Ascending aorta (tissue), 2 donors: ENCODE results near the gene TACR2. TPM values are rescaled to one million over a fixed set of nuclear protein-coding genes. Genes with fewer than 3 reads are reported as not detected.

ENCODE experiments used
- DNase-seq, 2 donors: peaks; one replicate each; pipeline ENCODE4 v3.0.0-alpha.2; 2019; ENCODE audit warnings: low spot score in 2 of 2
- H3K27ac ChIP-seq, 2 donors: fragments of 200-600 bp; sonication (generic); one replicate each; pipeline ENCODE4 v1.5.1; 2016 to 2017; ENCODE audit warnings: mild to moderate bottlenecking in 1 of 2
- H3K27me3 ChIP-seq: fragments of 200-600 bp; sonication (generic); one replicate; pipeline ENCODE4 v1.5.1; 2017
- H3K36me3 ChIP-seq, 2 donors: fragments of 200-600 bp; sonication (generic); one replicate each; pipeline ENCODE4 v1.5.1; 2016
- H3K4me1 ChIP-seq, 2 donors: fragments of 200-600 bp; sonication (generic); one replicate each; pipeline ENCODE4 v1.5.1; 2016 to 2017; ENCODE audit warnings: mild to moderate bottlenecking in 1 of 2
- H3K4me3 ChIP-seq, 2 donors: fragments of 200-600 bp; sonication (generic); one replicate each; pipeline ENCODE4 v1.5.1; 2016 to 2017; ENCODE audit warnings: mild to moderate bottlenecking in 1 of 2
- H3K9me3 ChIP-seq, 2 donors: fragments of 200-600 bp; sonication (generic); one replicate each; pipeline ENCODE4 v1.5.1; 2016
- intact Hi-C: fragments of 100-400 bp; cut with DNase I; formaldehyde crosslinking; loops from one replicate; pipeline ENCODE4 v1.15.1; 2023
- total RNA-seq: library from RNA; depleted of rRNA; stranded (reverse); fragments of >200 nt; gene quantifications from one replicate; pipeline ENCODE4 v1.1.0, GENCODE V29; 2016
- TF ChIP-seq, protein P1 (sequence below), 3 experiments: fragments of 200-600 bp in 2 of 3; fragments of 450-650 bp in 1 of 3; sonication (generic) in 2 of 3; IDR thresholded peaks; one replicate each; pipeline ENCODE4 v1.5.1; 2016 to 2019; ENCODE audit warnings: antibody characterized with exemption in 3 of 3, mild to moderate bottlenecking in 1 of 3, moderate library complexity in 1 of 3

Gene TACR2
- total RNA-seq, 1 donor from 2014 or later = not detected

DNA sequence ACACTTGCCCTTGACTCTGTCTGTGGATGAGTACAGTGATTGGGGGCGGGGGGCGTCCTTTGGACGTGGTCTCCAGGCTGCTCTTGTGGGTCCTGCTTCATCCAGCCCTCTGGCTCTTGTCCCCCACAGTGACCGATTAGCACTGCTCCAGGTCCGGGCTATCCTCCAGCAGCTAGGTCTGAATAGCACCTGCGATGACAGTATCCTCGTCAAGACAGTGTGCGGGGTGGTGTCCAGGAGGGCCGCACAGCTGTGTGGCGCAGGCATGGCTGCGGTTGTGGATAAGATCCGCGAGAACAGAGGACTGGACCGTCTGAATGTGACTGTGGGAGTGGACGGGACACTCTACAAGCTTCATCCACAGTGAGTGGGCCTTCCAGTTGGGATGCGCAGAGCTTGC, 18.3 kb downstream of the TACR2 start:
- TF ChIP-seq, protein P1, sequence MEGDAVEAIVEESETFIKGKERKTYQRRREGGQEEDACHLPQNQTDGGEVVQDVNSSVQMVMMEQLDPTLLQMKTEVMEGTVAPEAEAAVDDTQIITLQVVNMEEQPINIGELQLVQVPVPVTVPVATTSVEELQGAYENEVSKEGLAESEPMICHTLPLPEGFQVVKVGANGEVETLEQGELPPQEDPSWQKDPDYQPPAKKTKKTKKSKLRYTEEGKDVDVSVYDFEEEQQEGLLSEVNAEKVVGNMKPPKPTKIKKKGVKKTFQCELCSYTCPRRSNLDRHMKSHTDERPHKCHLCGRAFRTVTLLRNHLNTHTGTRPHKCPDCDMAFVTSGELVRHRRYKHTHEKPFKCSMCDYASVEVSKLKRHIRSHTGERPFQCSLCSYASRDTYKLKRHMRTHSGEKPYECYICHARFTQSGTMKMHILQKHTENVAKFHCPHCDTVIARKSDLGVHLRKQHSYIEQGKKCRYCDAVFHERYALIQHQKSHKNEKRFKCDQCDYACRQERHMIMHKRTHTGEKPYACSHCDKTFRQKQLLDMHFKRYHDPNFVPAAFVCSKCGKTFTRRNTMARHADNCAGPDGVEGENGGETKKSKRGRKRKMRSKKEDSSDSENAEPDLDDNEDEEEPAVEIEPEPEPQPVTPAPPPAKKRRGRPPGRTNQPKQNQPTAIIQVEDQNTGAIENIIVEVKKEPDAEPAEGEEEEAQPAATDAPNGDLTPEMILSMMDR (IDR thresholded peaks at IDR 0.05) = no peak
- Histone ChIP-seq H3K27me3 (no peaks in the 10 kb centered on the region), H3K36me3 (peaks cover 85 to 96% of the 10 kb centered on the region in 2 donors), H3K27ac (peak overlapping the region in 1 of 2 donors; percentile 7), H3K4me3 (no peak overlapping the region), H3K9me3 (no peaks in the 10 kb centered on the region), H3K4me1 (peaks cover 0 to 3% of the 10 kb centered on the region in 2 donors)
- intact Hi-C loops = no loop called here
- no peak for DNase-seq

GRCh38 chr10:69397972-69398371, 18.7 kb downstream of the TACR2 start:
- DNase-seq = no peak
- H3K9me3 ChIP-seq = no peaks in the 10 kb centered on the region
- H3K27me3 ChIP-seq = no peaks in the 10 kb centered on the region
- no peak overlapping the region for H3K4me3 ChIP-seq
- intact Hi-C loops = no loop called here
- H3K36me3 ChIP-seq = peaks cover 88 to 99% of the 10 kb centered on the region in 2 donors
- TF ChIP-seq, protein P1 (IDR thresholded peaks at IDR 0.05) = no peak
- peaks cover 0 to 2% of the 10 kb centered on the region in 2 donors for H3K4me1 ChIP-seq
- H3K27ac ChIP-seq = peak overlapping the region in 1 of 2 donors; percentile 7

DNA sequence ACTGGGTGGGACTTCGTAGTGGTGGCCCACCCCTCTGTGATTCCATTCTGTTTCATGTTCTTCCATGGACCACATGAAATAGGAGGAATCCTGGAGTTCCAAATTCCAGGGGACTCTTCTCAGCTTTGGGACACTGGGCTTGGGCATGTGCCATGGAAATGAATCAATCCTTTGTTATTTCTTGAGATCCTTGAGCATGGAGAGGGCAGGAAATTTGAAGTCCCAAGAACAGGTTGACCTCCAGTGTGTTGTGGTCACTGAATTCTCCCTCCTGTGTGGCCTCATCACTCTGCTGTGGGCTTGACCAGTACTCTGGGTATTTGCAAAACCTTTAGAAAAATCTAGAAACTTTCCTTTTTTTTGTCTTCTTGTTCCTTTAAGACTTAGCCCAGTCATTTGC, 22.7 kb downstream of the TACR2 start:
- no peaks in the 10 kb centered on the region for H3K27me3 ChIP-seq
- TF ChIP-seq, protein P1 (IDR thresholded peaks at IDR 0.05) = no peak
- H3K9me3 ChIP-seq = no peaks in the 10 kb centered on the region
- peak overlapping the region in 1 of 2 donors; percentile 4 for H3K27ac ChIP-seq
- DNase-seq = no peak
- H3K36me3 ChIP-seq = peaks cover 68 to 89% of the 10 kb centered on the region in 2 donors
- no peak overlapping the region for H3K4me3 ChIP-seq
- intact Hi-C loops = loop anchor here (5.0 kb wide), 1 partner anchor 62 kb away; no protein-coding TSS in a partner anchor
- peaks cover 0 to 18% of the 10 kb centered on the region in 2 donors for H3K4me1 ChIP-seq

- TF ChIP-seq, protein P1 (IDR thresholded peaks at IDR 0.05) = peak; percentile 93 to 97 (median 96)
- Histone ChIP-seq H3K4me1 (peaks cover 0 to 18% of the 10 kb centered on the region in 2 donors), H3K4me3 (no peak overlapping the region), H3K27me3 (no peaks in the 10 kb centered on the region), H3K36me3 (peaks cover 72 to 90% of the 10 kb centered on the region in 2 donors), H3K27ac (peak overlapping the region; percentile 30 to 52), H3K9me3 (no peaks in the 10 kb centered on the region)
- DNase-seq = peak; percentile 64 to 93
- intact Hi-C loops = loop anchor here (1.0 to 5.0 kb wide), 4 partner anchors 20 to 155 kb away; no protein-coding TSS in a partner anchor
Observed at GRCh38 chr10:69392481-69393000, 24.2 kb downstream of the TACR2 start.

DNA sequence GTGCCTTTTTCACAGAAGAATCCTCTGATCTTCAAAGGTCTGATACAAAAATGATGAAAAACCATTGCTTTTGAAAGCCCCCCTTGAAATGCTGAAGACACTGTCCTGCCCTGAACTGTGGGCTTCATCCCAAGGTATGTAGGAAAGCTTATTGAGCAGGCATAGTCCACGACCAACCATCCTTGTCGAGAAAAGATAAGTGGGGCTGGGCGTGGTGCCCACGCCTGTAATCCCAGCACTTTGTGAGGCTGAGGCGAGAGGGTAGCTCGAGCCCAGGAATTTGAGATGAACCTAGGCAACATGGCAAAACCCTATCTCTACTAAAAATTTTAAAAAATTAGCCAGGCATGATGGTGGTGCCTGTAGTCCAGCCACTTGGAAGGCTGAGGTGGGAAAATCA, 25.6 kb downstream of the TACR2 start:
- TF ChIP-seq, protein P1 (IDR thresholded peaks at IDR 0.05) = no peak
- H3K27ac ChIP-seq = peak overlapping the region; percentile 30 to 52

More for the DNA sequence above, 25.6 kb downstream of the TACR2 start:
- no peak for DNase-seq
- no peaks in the 10 kb centered on the region for H3K27me3 ChIP-seq
- no peaks in the 10 kb centered on the region for H3K9me3 ChIP-seq
- H3K4me3 ChIP-seq = no peak overlapping the region
- H3K36me3 ChIP-seq = peaks cover 72 to 90% of the 10 kb centered on the region in 2 donors
- intact Hi-C loops = loop anchor here (5.0 kb wide), 1 partner anchor 59 kb away; no protein-coding TSS in a partner anchor
- peaks cover 0 to 18% of the 10 kb centered on the region in 2 donors for H3K4me1 ChIP-seq
